Measurements from ENCODE around the gene PI4KA.

GRCh38 chr22:20748082-20748481, 110.5 kb downstream of the PI4KA start:
- TF ChIP-seq, protein P1, sequence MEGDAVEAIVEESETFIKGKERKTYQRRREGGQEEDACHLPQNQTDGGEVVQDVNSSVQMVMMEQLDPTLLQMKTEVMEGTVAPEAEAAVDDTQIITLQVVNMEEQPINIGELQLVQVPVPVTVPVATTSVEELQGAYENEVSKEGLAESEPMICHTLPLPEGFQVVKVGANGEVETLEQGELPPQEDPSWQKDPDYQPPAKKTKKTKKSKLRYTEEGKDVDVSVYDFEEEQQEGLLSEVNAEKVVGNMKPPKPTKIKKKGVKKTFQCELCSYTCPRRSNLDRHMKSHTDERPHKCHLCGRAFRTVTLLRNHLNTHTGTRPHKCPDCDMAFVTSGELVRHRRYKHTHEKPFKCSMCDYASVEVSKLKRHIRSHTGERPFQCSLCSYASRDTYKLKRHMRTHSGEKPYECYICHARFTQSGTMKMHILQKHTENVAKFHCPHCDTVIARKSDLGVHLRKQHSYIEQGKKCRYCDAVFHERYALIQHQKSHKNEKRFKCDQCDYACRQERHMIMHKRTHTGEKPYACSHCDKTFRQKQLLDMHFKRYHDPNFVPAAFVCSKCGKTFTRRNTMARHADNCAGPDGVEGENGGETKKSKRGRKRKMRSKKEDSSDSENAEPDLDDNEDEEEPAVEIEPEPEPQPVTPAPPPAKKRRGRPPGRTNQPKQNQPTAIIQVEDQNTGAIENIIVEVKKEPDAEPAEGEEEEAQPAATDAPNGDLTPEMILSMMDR (IDR thresholded peaks at IDR 0.05; ENCODE audit: low read depth, low read length, missing input control) = no peak
- no peak for TF ChIP-seq TAF1 (conservative IDR thresholded peaks at IDR 0.05)
- no peak for TF ChIP-seq ATF3 (IDR thresholded peaks at IDR 0.05)
- TF ChIP-seq RAD21 (IDR thresholded peaks at IDR 0.05) = no peak
- no peak for TF ChIP-seq REST (IDR thresholded peaks at IDR 0.05)
- no peak for TF ChIP-seq ZBTB33 (IDR thresholded peaks at IDR 0.05)
- no peak for TF ChIP-seq YY1 (IDR thresholded peaks at IDR 0.05)
- no peak for TF ChIP-seq MAX (IDR thresholded peaks at IDR 0.05)
- TF ChIP-seq EGR1 (IDR thresholded peaks at IDR 0.05; ENCODE audit: low read depth in 2 of 2) = no peak
- TF ChIP-seq NR2F2 (IDR thresholded peaks at IDR 0.05) = no peak

Data from liver (tissue), 3 donors.